ENCODE results near the gene S100P.

The S100P gene

GRCh38 chr4:6699903-6700302 lies 6.2 kb downstream of the S100P start:
- TF ChIP-seq YY1 (IDR thresholded peaks at IDR 0.05; ENCODE audit: low read depth) (no peak), REST (IDR thresholded peaks at IDR 0.05; ENCODE audit: low read depth) (no peak), TAF1 (IDR thresholded peaks at IDR 0.05; ENCODE audit: low read depth) (no peak), USF1 (IDR thresholded peaks at IDR 0.05) (no peak), MAX (IDR thresholded peaks at IDR 0.05) (no peak), EP300 (IDR thresholded peaks at IDR 0.05; ENCODE audit: borderline replicate concordance) (no peak), TEAD4 (IDR thresholded peaks at IDR 0.05) (no peak), ZBTB7A (IDR thresholded peaks at IDR 0.05; ENCODE audit: low read depth) (no peak), NFIC (IDR thresholded peaks at IDR 0.05) (no peak), FOXM1 (IDR thresholded peaks at IDR 0.05; ENCODE audit: borderline replicate concordance, low read depth) (no peak), CREB1 (IDR thresholded peaks at IDR 0.05; ENCODE audit: low read depth) (no peak), EGR1 (IDR thresholded peaks at IDR 0.05) (no peak)

DNA sequence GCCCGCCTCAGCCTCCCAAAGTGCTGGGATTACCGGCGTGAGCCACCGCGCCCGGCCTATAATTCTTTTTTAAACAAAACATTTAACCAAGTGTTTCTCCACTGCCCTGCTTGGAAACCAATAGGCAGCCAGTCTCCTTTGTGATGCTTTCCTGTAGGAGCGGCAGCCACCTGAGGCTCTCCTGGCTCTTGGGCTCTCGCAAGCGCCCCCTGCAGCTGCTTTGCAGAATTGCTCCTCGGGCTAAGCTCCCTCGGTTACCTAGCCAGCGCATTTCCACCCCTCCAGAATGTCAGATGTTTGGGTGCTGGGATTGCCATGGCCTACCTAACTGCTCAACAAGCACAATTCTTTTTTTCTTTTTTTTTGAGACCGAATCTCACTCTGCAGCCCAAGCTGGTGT lies 7.7 kb downstream of the S100P start:
- no peak for TF ChIP-seq EP300 (IDR thresholded peaks at IDR 0.05; ENCODE audit: borderline replicate concordance)
- TF ChIP-seq TEAD4 (IDR thresholded peaks at IDR 0.05), result no peak
- TF ChIP-seq ZBTB7A (IDR thresholded peaks at IDR 0.05; ENCODE audit: low read depth), result no peak
- TF ChIP-seq RAD21 (IDR thresholded peaks at IDR 0.05; ENCODE audit: low read depth), result peak; percentile 29; the same call in 1 of the 2 replicates

GRCh38 chr4:6702761-6703160 lies 9.1 kb downstream of the S100P start:
- TF ChIP-seq CREB1 (IDR thresholded peaks at IDR 0.05; ENCODE audit: low read depth) (no peak), YY1 (IDR thresholded peaks at IDR 0.05; ENCODE audit: low read depth) (no peak), TAF1 (IDR thresholded peaks at IDR 0.05; ENCODE audit: low read depth) (no peak), EGR1 (IDR thresholded peaks at IDR 0.05) (no peak), NFIC (IDR thresholded peaks at IDR 0.05) (no peak), EP300 (IDR thresholded peaks at IDR 0.05; ENCODE audit: borderline replicate concordance) (no peak), CEBPB (IDR thresholded peaks at IDR 0.05) (no peak), TEAD4 (IDR thresholded peaks at IDR 0.05) (no peak), RAD21 (IDR thresholded peaks at IDR 0.05; ENCODE audit: low read depth) (no peak)

GRCh38 chr4:6703786-6704185 lies 10.1 kb downstream of the S100P start:
- TF ChIP-seq TCF12 (IDR thresholded peaks at IDR 0.05; ENCODE audit: low read depth), result no peak

DNA sequence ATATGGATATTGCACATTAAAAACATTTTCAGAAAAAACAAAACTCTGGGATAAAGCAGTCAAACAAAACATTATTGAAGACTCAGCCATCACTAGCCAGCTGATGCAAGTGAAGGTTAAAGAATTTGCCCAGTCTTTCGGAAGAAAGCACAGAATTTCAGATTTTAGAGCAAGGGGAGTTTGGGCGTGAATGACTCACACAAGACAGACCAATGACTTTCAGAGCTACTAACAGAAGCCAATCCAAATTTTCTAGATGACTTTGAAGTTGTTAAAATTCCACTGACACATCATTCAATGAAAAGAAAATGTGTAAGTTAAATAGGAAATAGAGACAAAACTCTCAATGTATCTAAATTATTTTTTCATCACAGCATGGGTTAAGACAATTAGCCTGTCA lies 12.0 kb downstream of the S100P start:
- TF ChIP-seq EP300 (IDR thresholded peaks at IDR 0.05; ENCODE audit: borderline replicate concordance), result no peak
- TF ChIP-seq TAF1 (IDR thresholded peaks at IDR 0.05; ENCODE audit: low read depth), result no peak
- no peak for TF ChIP-seq ZBTB7A (IDR thresholded peaks at IDR 0.05; ENCODE audit: low read depth)
- no peak for TF ChIP-seq USF1 (IDR thresholded peaks at IDR 0.05)

- TF ChIP-seq FOXM1 (IDR thresholded peaks at IDR 0.05; ENCODE audit: borderline replicate concordance, low read depth) (no peak), RAD21 (IDR thresholded peaks at IDR 0.05; ENCODE audit: low read depth) (no peak), NFIC (IDR thresholded peaks at IDR 0.05) (no peak), EGR1 (IDR thresholded peaks at IDR 0.05) (no peak), CREB1 (IDR thresholded peaks at IDR 0.05; ENCODE audit: low read depth) (no peak), EP300 (IDR thresholded peaks at IDR 0.05; ENCODE audit: borderline replicate concordance) (no peak), USF1 (IDR thresholded peaks at IDR 0.05) (no peak), MAX (IDR thresholded peaks at IDR 0.05) (no peak), YY1 (IDR thresholded peaks at IDR 0.05; ENCODE audit: low read depth) (no peak), ZBTB7A (IDR thresholded peaks at IDR 0.05; ENCODE audit: low read depth) (no peak), TEAD4 (IDR thresholded peaks at IDR 0.05) (no peak), TCF12 (IDR thresholded peaks at IDR 0.05; ENCODE audit: low read depth) (no peak), CEBPB (IDR thresholded peaks at IDR 0.05) (no peak), REST (IDR thresholded peaks at IDR 0.05; ENCODE audit: low read depth) (no peak), TAF1 (IDR thresholded peaks at IDR 0.05; ENCODE audit: low read depth) (no peak)
Measured at GRCh38 chr4:6706173-6706572, 12.5 kb downstream of the S100P start.

All from Ishikawa (cell line).